HCT116 (cell line): Measurements from ENCODE around the gene ATXN7L1. TPM values are rescaled to one million over a fixed set of nuclear protein-coding genes. Genes with fewer than 3 reads are reported as not detected.

Experiments used
- ATAC-seq: fragments of 200-7000 bp; cut with Tn5 transposase; 2 replicates; pipeline ENCODE4 v1.9.1; 2020; ENCODE audit warnings: mild to moderate bottlenecking, moderate library complexity
- BruUV-seq: library from RNA; stranded (reverse); fragments of 400-500 nt; replicated peaks from 2 replicates; lab custom pipeline; 2021; lab: Mats Ljungman, UMichigan
- CTCF ChIA-PET: fragments of 300-600 bp; sonication (Branson Sonifier 250); formaldehyde crosslinking; loops from one replicate; lab custom pipeline; 2021; ENCODE audit warnings: antibody characterized with exemption; lab: Charles Lee
- POLR2A ChIA-PET: fragments of 300-600, 350-600 bp; sonication (Branson Sonifier 250); formaldehyde crosslinking; loops from one replicate; lab custom pipeline; 2021; ENCODE audit warnings: antibody characterized with exemption; lab: Charles Lee
- RAD21 ChIA-PET, 2 experiments: fragments of 300-600 bp; sonication (Branson Sonifier 250); formaldehyde crosslinking; loops; one replicate each; lab custom pipeline; 2023; ENCODE audit warnings: low total read pairs in 2 of 2; ENCODE audit not compliant: uncharacterized antibody in 2 of 2, unreplicated experiment in 2 of 2, low non-redundant PET in 1 of 2; lab: Charles Lee
- DNase-seq: peaks from one replicate; pipeline ENCODE4 v3.0.0-alpha.2; 2010; ENCODE audit warnings: low read depth, low spot score
- H2AFZ ChIP-seq: fragments of 200-600 bp; shearing (Covaris generic), sonication (generic); 2 replicates; pipeline ENCODE4 v1.6.1; 2017; ENCODE audit warnings: low read depth, mixed run types, mixed read lengths, antibody characterized with exemption, low read length; ENCODE audit not compliant: poor library complexity, severe bottlenecking
- H3K27ac ChIP-seq: 2 replicates; pipeline ENCODE4 v1.5.1; 2012; ENCODE audit warnings: low read depth, low read length
- H3K27me3 ChIP-seq: fragments of 200-600 bp; sonication (generic); 2 replicates; pipeline ENCODE4 v1.6.1; 2016; ENCODE audit warnings: mixed run types, low read length, mixed read lengths; ENCODE audit not compliant: insufficient read depth
- H3K36me3 ChIP-seq, 2 experiments: fragments of 200-500 bp in 1 of 2; fragments of 200-600 bp in 1 of 2; sonication (Bioruptor generic) in 1 of 2; sonication (generic) in 1 of 2; 2 replicates each; pipeline versions ENCODE4 v1.5.1 to v1.6.1; 2014 to 2016; ENCODE audit warnings: low read length in 2 of 2, inconsistent platforms in 1 of 2, mixed read lengths in 1 of 2, mixed run types in 1 of 2; ENCODE audit not compliant: insufficient read depth in 2 of 2, control insufficient read depth in 1 of 2
- H3K4me1 ChIP-seq, 2 experiments: fragments of 200-600 bp in 1 of 2; sonication (generic) in 1 of 2; 2 replicates each; pipeline versions ENCODE4 v1.5.1 to v1.6.1; 2012 to 2017; ENCODE audit warnings: low read length in 2 of 2, inconsistent platforms in 1 of 2, mild to moderate bottlenecking in 1 of 2, mixed read lengths in 1 of 2, mixed run types in 1 of 2, moderate library complexity in 1 of 2; ENCODE audit not compliant: insufficient read depth in 2 of 2, control insufficient read depth in 1 of 2
- H3K4me2 ChIP-seq: fragments of 200-600 bp; sonication (generic); 2 replicates; pipeline ENCODE4 v1.6.1; 2017; ENCODE audit warnings: mixed run types, low read length, mixed read lengths
- H3K4me3 ChIP-seq, 2 experiments: fragments of 200-600 bp in 1 of 2; sonication (generic) in 1 of 2; replicated peaks in 1 of 2; 2 replicates each; pipeline ENCODE4 v1.5.1; 2011 to 2016; ENCODE audit warnings: low read length in 2 of 2, control low read depth in 1 of 2, low read depth in 1 of 2, mild to moderate bottlenecking in 1 of 2, mixed read lengths in 1 of 2, mixed run types in 1 of 2
- H3K79me2 ChIP-seq: fragments of 200-600 bp; sonication (generic); 2 replicates; pipeline ENCODE4 v1.6.1; 2017; ENCODE audit warnings: mild to moderate bottlenecking, mixed run types, low read length, moderate library complexity, mixed read lengths; ENCODE audit not compliant: insufficient read depth
- H3K9ac ChIP-seq: fragments of 200-600 bp; sonication (generic); 2 replicates; pipeline ENCODE4 v1.6.1; 2016; ENCODE audit warnings: low read length, mixed read lengths
- H3K9me2 ChIP-seq: fragments of 200-600 bp; sonication (generic), shearing (Covaris generic); 2 replicates; pipeline ENCODE4 v1.6.1; 2017; ENCODE audit warnings: mixed run types, mild to moderate bottlenecking, moderate library complexity; ENCODE audit not compliant: insufficient read depth
- H3K9me3 ChIP-seq, 2 experiments: fragments of 200-500 bp in 1 of 2; fragments of 200-600 bp in 1 of 2; sonication (Bioruptor generic) in 1 of 2; sonication (generic) in 1 of 2; 2 replicates each; pipeline ENCODE4 v1.6.1; 2014 to 2017; ENCODE audit warnings: low read length in 2 of 2, mixed read lengths in 2 of 2, inconsistent platforms in 1 of 2, low read depth in 1 of 2, mild to moderate bottlenecking in 1 of 2, mixed run types in 1 of 2, moderate library complexity in 1 of 2; ENCODE audit not compliant: control insufficient read depth in 1 of 2, insufficient read depth in 1 of 2
- H4K20me1 ChIP-seq: fragments of 200-600 bp; sonication (generic), shearing (Covaris generic); 2 replicates; pipeline ENCODE4 v1.6.1; 2017; ENCODE audit warnings: mixed run types, mild to moderate bottlenecking, moderate library complexity; ENCODE audit not compliant: insufficient read depth
- CBX3 ChIP-seq: IDR thresholded peaks from 2 replicates; pipeline ENCODE4 v1.6.1; 2012; ENCODE audit warnings: low read depth
- EGR1 ChIP-seq: IDR thresholded peaks from 2 replicates; pipeline ENCODE4 v1.6.1; 2012; ENCODE audit warnings: low read depth
- EZH2 ChIP-seq: fragments of 200-600 bp; sonication (generic); IDR thresholded peaks from 2 replicates; pipeline ENCODE4 v1.6.1; 2017; ENCODE audit warnings: antibody characterized with exemption, mixed run types
- FOSL1 ChIP-seq: IDR thresholded peaks from 2 replicates; pipeline ENCODE4 v1.6.1; 2012; ENCODE audit warnings: low read depth
- JUND ChIP-seq: IDR thresholded peaks from 2 replicates; pipeline ENCODE4 v1.6.1; 2012
- POLR2A ChIP-seq: IDR thresholded peaks from 2 replicates; pipeline ENCODE4 v1.7.0; 2011; ENCODE audit warnings: borderline replicate concordance; ENCODE audit not compliant: insufficient read depth, insufficient read length; ENCODE audit errors: extremely low read depth
- RAD21 ChIP-seq: IDR thresholded peaks from 2 replicates; pipeline ENCODE4 v1.6.1; 2012; ENCODE audit warnings: low read depth, mild to moderate bottlenecking
- SP1 ChIP-seq: IDR thresholded peaks from 2 replicates; pipeline ENCODE4 v1.6.1; 2012; ENCODE audit warnings: low read depth
- SRF ChIP-seq: IDR thresholded peaks from 2 replicates; pipeline ENCODE4 v1.6.1; 2012; ENCODE audit warnings: low read depth
- YY1 ChIP-seq: IDR thresholded peaks from 2 replicates; pipeline ENCODE4 v1.6.1; 2011; ENCODE audit warnings: low read length, low read depth, moderate library complexity, mild to moderate bottlenecking; ENCODE audit not compliant: insufficient replicate concordance; ENCODE audit errors: extremely low read depth
- ZFX ChIP-seq: fragments of 450-650 bp; IDR thresholded peaks from 2 replicates; pipeline ENCODE4 v1.6.1; 2017
- ZNF274 ChIP-seq: fragments of 200-500 bp; sonication (Bioruptor generic); IDR thresholded peaks from 2 replicates; pipeline ENCODE4 v1.6.1; 2014; ENCODE audit warnings: mild to moderate bottlenecking, low read depth, low read length, inconsistent platforms
- intact Hi-C: fragments of 100-400 bp; cut with micrococcal nuclease; formaldehyde crosslinking; loops from 2 replicates; pipeline ENCODE4 v1.10.0; 2022
- total RNA-seq: library from RNA; stranded (reverse); gene quantifications from one replicate; pipeline ENCODE4 v1.2.1, GENCODE V29; 2021; ENCODE audit not compliant: unreplicated experiment
- TF ChIP-seq, protein P1 (sequence below), 3 experiments: fragments of 200-600 bp in 1 of 3; sonication (generic) in 1 of 3; IDR thresholded peaks in 2 of 3; conservative IDR thresholded peaks in 1 of 3; 2 replicates each; pipeline ENCODE4 v1.5.1; 2012 to 2017; ENCODE audit warnings: low read depth in 2 of 3, low read length in 2 of 3, antibody characterized with exemption in 1 of 3, borderline replicate concordance in 1 of 3, control low read depth in 1 of 3, mild to moderate bottlenecking in 1 of 3, mixed read lengths in 1 of 3, mixed run types in 1 of 3, moderate library complexity in 1 of 3; ENCODE audit not compliant: insufficient read depth in 1 of 3
- TF ChIP-seq, protein P2 (sequence below): IDR thresholded peaks from 2 replicates; pipeline ENCODE4 v1.6.1; 2012; ENCODE audit warnings: low read depth
- TF ChIP-seq, protein P3 (sequence below): IDR thresholded peaks from 2 replicates; pipeline ENCODE4 v1.6.1; 2012
- TF ChIP-seq, protein P4 (sequence below): IDR thresholded peaks from 2 replicates; pipeline ENCODE4 v1.6.1; 2011; ENCODE audit warnings: mild to moderate bottlenecking, low read length, moderate library complexity; ENCODE audit not compliant: insufficient replicate concordance; ENCODE audit errors: extremely low read depth

ATXN7L1 gene
- total RNA-seq, 1 experiment from 2014 or later = 11.5 TPM

DNA sequence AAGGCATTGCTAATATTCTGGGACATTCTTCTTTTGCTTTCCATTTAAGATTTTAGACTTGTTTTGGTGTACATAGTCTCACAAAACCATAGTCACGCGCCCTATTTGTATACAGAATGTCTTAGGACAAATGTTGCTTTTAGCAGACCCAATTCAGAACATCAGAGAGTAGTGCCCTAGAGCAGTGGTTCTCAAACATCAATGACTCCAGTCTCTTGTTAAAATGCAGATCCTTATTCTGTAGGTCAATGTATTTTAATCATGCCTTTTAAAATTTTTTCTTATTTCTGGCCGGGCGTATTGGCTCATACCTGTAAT, 167.7 kb downstream of the ATXN7L1 start:
- Histone ChIP-seq H3K4me2 (no peak overlapping the region), H3K27me3 (no peaks in the 10 kb centered on the region), H2AFZ (no peak overlapping the region), H3K27ac (no peak overlapping the region), H3K9me3 (peaks cover 7 to 12% of the 10 kb centered on the region in 2 experiments; a peak in 3 of 4 replicates), H3K9ac (no peak overlapping the region), H3K9me2 (no peaks in the 10 kb centered on the region), H3K4me1 (no peaks in the 10 kb centered on the region), H3K4me3 (no peak overlapping the region), H3K79me2 (no peaks in the 10 kb centered on the region), H4K20me1 (no peaks in the 10 kb centered on the region), H3K36me3 (no peaks in the 10 kb centered on the region)
- ChIA-PET CTCF (no interaction called here), POLR2A (no interaction called here), RAD21 (no interaction called here)
- intact Hi-C loops = no loop called here
- TF ChIP-seq JUND = no peak
- no peak for TF ChIP-seq ZNF274
- no peak for TF ChIP-seq POLR2A
- no peak for TF ChIP-seq EGR1
- TF ChIP-seq, protein P1, sequence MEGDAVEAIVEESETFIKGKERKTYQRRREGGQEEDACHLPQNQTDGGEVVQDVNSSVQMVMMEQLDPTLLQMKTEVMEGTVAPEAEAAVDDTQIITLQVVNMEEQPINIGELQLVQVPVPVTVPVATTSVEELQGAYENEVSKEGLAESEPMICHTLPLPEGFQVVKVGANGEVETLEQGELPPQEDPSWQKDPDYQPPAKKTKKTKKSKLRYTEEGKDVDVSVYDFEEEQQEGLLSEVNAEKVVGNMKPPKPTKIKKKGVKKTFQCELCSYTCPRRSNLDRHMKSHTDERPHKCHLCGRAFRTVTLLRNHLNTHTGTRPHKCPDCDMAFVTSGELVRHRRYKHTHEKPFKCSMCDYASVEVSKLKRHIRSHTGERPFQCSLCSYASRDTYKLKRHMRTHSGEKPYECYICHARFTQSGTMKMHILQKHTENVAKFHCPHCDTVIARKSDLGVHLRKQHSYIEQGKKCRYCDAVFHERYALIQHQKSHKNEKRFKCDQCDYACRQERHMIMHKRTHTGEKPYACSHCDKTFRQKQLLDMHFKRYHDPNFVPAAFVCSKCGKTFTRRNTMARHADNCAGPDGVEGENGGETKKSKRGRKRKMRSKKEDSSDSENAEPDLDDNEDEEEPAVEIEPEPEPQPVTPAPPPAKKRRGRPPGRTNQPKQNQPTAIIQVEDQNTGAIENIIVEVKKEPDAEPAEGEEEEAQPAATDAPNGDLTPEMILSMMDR (IDR thresholded peaks at IDR 0.05 in 2 of 3, conservative IDR thresholded peaks at IDR 0.05 in 1 of 3; ENCODE audit: borderline replicate concordance in 1 of 3, insufficient read depth in 1 of 3, low read depth in 2 of 3, low read length in 2 of 3) = no peak
- no peak for TF ChIP-seq EZH2
- TF ChIP-seq ZFX = no peak
- TF ChIP-seq, protein P2, sequence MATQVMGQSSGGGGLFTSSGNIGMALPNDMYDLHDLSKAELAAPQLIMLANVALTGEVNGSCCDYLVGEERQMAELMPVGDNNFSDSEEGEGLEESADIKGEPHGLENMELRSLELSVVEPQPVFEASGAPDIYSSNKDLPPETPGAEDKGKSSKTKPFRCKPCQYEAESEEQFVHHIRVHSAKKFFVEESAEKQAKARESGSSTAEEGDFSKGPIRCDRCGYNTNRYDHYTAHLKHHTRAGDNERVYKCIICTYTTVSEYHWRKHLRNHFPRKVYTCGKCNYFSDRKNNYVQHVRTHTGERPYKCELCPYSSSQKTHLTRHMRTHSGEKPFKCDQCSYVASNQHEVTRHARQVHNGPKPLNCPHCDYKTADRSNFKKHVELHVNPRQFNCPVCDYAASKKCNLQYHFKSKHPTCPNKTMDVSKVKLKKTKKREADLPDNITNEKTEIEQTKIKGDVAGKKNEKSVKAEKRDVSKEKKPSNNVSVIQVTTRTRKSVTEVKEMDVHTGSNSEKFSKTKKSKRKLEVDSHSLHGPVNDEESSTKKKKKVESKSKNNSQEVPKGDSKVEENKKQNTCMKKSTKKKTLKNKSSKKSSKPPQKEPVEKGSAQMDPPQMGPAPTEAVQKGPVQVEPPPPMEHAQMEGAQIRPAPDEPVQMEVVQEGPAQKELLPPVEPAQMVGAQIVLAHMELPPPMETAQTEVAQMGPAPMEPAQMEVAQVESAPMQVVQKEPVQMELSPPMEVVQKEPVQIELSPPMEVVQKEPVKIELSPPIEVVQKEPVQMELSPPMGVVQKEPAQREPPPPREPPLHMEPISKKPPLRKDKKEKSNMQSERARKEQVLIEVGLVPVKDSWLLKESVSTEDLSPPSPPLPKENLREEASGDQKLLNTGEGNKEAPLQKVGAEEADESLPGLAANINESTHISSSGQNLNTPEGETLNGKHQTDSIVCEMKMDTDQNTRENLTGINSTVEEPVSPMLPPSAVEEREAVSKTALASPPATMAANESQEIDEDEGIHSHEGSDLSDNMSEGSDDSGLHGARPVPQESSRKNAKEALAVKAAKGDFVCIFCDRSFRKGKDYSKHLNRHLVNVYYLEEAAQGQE = no peak
- no peak for TF ChIP-seq CBX3
- TF ChIP-seq, protein P3, sequence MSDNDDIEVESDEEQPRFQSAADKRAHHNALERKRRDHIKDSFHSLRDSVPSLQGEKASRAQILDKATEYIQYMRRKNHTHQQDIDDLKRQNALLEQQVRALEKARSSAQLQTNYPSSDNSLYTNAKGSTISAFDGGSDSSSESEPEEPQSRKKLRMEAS = no peak
- no peak for TF ChIP-seq SP1
- TF ChIP-seq RAD21 = no peak
- TF ChIP-seq YY1 = no peak
- no peak for TF ChIP-seq SRF
- TF ChIP-seq, protein P4, sequence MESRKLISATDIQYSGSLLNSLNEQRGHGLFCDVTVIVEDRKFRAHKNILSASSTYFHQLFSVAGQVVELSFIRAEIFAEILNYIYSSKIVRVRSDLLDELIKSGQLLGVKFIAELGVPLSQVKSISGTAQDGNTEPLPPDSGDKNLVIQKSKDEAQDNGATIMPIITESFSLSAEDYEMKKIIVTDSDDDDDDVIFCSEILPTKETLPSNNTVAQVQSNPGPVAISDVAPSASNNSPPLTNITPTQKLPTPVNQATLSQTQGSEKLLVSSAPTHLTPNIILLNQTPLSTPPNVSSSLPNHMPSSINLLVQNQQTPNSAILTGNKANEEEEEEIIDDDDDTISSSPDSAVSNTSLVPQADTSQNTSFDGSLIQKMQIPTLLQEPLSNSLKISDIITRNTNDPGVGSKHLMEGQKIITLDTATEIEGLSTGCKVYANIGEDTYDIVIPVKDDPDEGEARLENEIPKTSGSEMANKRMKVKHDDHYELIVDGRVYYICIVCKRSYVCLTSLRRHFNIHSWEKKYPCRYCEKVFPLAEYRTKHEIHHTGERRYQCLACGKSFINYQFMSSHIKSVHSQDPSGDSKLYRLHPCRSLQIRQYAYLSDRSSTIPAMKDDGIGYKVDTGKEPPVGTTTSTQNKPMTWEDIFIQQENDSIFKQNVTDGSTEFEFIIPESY = no peak
- no peak for TF ChIP-seq FOSL1
- DNase-seq (no peak), ATAC-seq (no peak)
- BruUV-seq = no TSS peak
